ENCODE measurements around the gene WDHD1. TPM values are rescaled to one million over a fixed set of nuclear protein-coding genes. Genes with fewer than 3 reads are reported as not detected.
"Not testable (repeated sequence)": the region's sequence is repeated elsewhere in the genome, so short reads cannot be mapped to it uniquely, and the experiment has no call there.

Gene WDHD1
- total RNA-seq, 1 donor = 4.3 TPM

DNA sequence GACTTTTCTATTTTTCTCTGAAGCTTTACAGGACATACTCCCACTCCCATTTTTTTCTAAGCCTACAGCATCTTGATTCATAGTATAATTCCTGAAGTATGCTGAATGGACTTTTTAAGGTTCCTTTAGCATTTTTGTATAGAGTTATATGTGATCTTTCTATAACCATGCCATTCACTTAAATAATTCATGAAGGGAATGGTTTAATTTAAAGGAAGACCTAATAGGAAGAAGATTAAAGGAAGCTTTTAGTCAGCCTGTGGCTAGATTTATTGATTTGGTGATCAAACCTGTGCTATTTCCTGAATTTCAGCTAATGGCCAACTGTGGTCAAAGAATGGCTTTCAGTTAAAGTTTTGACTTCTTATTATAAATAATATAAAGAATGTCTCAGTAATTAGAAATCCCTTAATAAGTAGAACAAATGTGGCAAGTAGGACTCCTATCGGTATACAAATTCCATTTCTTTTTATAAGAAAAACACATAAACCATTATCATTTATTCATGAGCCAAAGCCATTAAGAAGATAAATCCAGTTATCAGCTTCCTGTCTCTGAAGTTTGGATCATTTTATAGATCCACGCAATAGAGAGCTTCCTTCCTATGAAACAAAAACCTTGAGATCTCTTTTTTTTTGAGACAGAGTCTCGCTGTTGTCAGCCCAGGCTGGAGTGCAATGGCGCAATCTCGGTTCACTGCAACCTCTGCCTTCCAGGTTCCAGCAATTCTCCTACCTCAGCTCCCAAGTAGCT, 20.6 kb upstream of the WDHD1 start:
- H3K27me3 ChIP-seq (ENCODE audit: insufficient read depth, low read length) = no peaks in the 10 kb centered on the region
- H4K20me1 ChIP-seq (ENCODE audit: insufficient read depth, low read length) = no peaks in the 10 kb centered on the region
- no peak overlapping the region for H3K4me2 ChIP-seq (ENCODE audit: insufficient read depth, low read length)
- DNase-seq (ENCODE audit: insufficient read length, low spot score, missing footprints) = no peak
- TF ChIP-seq, protein P1, sequence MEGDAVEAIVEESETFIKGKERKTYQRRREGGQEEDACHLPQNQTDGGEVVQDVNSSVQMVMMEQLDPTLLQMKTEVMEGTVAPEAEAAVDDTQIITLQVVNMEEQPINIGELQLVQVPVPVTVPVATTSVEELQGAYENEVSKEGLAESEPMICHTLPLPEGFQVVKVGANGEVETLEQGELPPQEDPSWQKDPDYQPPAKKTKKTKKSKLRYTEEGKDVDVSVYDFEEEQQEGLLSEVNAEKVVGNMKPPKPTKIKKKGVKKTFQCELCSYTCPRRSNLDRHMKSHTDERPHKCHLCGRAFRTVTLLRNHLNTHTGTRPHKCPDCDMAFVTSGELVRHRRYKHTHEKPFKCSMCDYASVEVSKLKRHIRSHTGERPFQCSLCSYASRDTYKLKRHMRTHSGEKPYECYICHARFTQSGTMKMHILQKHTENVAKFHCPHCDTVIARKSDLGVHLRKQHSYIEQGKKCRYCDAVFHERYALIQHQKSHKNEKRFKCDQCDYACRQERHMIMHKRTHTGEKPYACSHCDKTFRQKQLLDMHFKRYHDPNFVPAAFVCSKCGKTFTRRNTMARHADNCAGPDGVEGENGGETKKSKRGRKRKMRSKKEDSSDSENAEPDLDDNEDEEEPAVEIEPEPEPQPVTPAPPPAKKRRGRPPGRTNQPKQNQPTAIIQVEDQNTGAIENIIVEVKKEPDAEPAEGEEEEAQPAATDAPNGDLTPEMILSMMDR (IDR thresholded peaks at IDR 0.05; ENCODE audit: extremely low read depth, low read depth, low read length) = no peak
- H3K36me3 ChIP-seq (ENCODE audit: insufficient read depth, low read length) = peaks cover 12% of the 10 kb centered on the region
- no peak overlapping the region for H2AFZ ChIP-seq (ENCODE audit: low read length)
- H3K9me3 ChIP-seq (ENCODE audit: low read depth, low read length) = no peaks in the 10 kb centered on the region
- H3K4me1 ChIP-seq (ENCODE audit: insufficient read depth, low read length) = peaks cover 9% of the 10 kb centered on the region
- H3K79me2 ChIP-seq (ENCODE audit: insufficient read depth, low read length) = peaks cover 10% of the 10 kb centered on the region
- H3K27ac ChIP-seq (ENCODE audit: low read depth, low read length) = no peak overlapping the region
- no peak overlapping the region for H3K4me3 ChIP-seq (ENCODE audit: insufficient read depth, low read length)

DNA sequence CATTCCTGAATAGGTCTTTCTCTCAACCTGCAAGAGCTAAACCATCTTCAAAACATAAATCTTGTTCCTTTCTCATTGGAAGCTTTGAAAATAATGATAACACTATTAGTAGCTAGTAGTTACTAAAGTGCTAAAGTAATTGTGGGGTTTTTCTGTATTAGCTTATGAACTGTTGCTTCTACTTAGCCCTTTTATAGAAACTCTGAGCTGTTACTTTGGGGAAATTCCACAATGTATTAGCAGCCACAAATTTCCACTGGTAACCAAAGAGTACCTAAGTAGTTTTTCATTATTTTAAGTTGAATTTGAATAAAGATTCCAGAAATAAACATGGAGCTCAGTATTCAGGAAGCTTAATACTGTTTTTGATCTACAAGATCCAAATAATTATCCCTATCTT, 18.2 kb upstream of the WDHD1 start:
- peaks cover 17% of the 10 kb centered on the region for H3K79me2 ChIP-seq (ENCODE audit: insufficient read depth, low read length)

DNA sequence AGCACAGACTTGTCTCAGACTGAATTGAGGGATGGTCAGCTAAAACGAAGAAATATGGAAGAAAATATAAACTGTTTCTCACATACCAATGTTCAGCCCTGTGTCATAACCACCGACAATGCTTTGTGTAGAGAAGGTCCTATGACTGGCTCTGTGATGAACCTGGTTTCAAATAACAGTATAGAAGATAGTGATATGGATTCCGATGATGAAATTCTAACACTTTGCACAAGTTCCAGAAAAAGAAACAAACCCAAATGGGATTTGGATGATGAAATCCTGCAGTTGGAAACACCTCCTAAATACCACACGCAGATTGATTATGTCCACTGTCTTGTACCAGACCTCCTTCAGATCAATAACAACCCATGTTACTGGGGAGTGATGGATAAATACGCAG, 16.6 kb upstream of the WDHD1 start:
- Histone ChIP-seq H3K9me3 (ENCODE audit: low read depth, low read length) (no peaks in the 10 kb centered on the region), H3K4me2 (ENCODE audit: insufficient read depth, low read length) (no peak overlapping the region), H2AFZ (ENCODE audit: low read length) (no peak overlapping the region), H3K79me2 (ENCODE audit: insufficient read depth, low read length) (peaks cover 32% of the 10 kb centered on the region), H3K36me3 (ENCODE audit: insufficient read depth, low read length) (peaks cover 17% of the 10 kb centered on the region), H3K27ac (ENCODE audit: low read depth, low read length) (no peak overlapping the region), H3K4me1 (ENCODE audit: insufficient read depth, low read length) (no peaks in the 10 kb centered on the region), H4K20me1 (ENCODE audit: insufficient read depth, low read length) (no peaks in the 10 kb centered on the region), H3K4me3 (ENCODE audit: insufficient read depth, low read length) (no peak overlapping the region), H3K27me3 (ENCODE audit: insufficient read depth, low read length) (no peaks in the 10 kb centered on the region)
- TF ChIP-seq, protein P1 (IDR thresholded peaks at IDR 0.05; ENCODE audit: extremely low read depth, low read depth, low read length) = no peak
- no peak for DNase-seq (ENCODE audit: insufficient read length, low spot score, missing footprints)

More for the DNA sequence above, 18.2 kb upstream of the WDHD1 start:
- Histone ChIP-seq H3K4me3 (ENCODE audit: insufficient read depth, low read length) (no peak overlapping the region), H3K27me3 (ENCODE audit: insufficient read depth, low read length) (no peaks in the 10 kb centered on the region), H4K20me1 (ENCODE audit: insufficient read depth, low read length) (no peaks in the 10 kb centered on the region), H3K9me3 (ENCODE audit: low read depth, low read length) (no peaks in the 10 kb centered on the region), H3K4me1 (ENCODE audit: insufficient read depth, low read length) (no peaks in the 10 kb centered on the region), H3K4me2 (ENCODE audit: insufficient read depth, low read length) (no peak overlapping the region), H2AFZ (ENCODE audit: low read length) (no peak overlapping the region), H3K27ac (ENCODE audit: low read depth, low read length) (no peak overlapping the region), H3K36me3 (ENCODE audit: insufficient read depth, low read length) (peaks cover 13% of the 10 kb centered on the region)
- no peak for DNase-seq (ENCODE audit: insufficient read length, low spot score, missing footprints)
- TF ChIP-seq, protein P1 (IDR thresholded peaks at IDR 0.05; ENCODE audit: extremely low read depth, low read depth, low read length) = no peak

DNA sequence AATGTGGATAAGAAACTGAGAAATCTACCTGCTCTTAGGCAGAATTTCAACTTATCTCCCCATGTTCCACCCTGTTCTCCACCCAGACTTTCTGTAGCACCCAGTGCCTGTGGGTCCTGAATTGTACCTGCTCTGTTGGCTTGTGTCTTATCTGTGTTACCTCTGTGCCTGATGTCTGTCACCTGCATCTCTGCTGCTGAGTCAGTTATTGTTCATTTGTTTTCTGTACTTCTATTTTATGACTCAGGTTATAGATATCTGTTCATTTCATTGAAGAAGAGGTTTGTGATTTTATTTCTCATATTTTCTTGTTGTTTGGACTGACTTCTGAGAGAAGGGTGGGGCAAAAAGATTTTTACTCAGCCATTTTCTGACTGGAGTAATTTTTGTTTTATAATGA, 11.8 kb upstream of the WDHD1 start:
- no peaks in the 10 kb centered on the region for H4K20me1 ChIP-seq (ENCODE audit: insufficient read depth, low read length)
- H3K4me2 ChIP-seq (ENCODE audit: insufficient read depth, low read length) = no peak overlapping the region
- TF ChIP-seq, protein P1 (IDR thresholded peaks at IDR 0.05; ENCODE audit: extremely low read depth, low read depth, low read length) = no peak
- H3K27me3 ChIP-seq (ENCODE audit: insufficient read depth, low read length) = no peaks in the 10 kb centered on the region
- peaks cover 24% of the 10 kb centered on the region for H3K36me3 ChIP-seq (ENCODE audit: insufficient read depth, low read length)
- peaks cover 56% of the 10 kb centered on the region for H3K79me2 ChIP-seq (ENCODE audit: insufficient read depth, low read length)
- no peak overlapping the region for H2AFZ ChIP-seq (ENCODE audit: low read length)
- no peak overlapping the region for H3K4me3 ChIP-seq (ENCODE audit: insufficient read depth, low read length)
- no peaks in the 10 kb centered on the region for H3K4me1 ChIP-seq (ENCODE audit: insufficient read depth, low read length)
- DNase-seq (ENCODE audit: insufficient read length, low spot score, missing footprints) = peak; percentile 45
- no peaks in the 10 kb centered on the region for H3K9me3 ChIP-seq (ENCODE audit: low read depth, low read length)
- H3K27ac ChIP-seq (ENCODE audit: low read depth, low read length) = no peak overlapping the region

DNA sequence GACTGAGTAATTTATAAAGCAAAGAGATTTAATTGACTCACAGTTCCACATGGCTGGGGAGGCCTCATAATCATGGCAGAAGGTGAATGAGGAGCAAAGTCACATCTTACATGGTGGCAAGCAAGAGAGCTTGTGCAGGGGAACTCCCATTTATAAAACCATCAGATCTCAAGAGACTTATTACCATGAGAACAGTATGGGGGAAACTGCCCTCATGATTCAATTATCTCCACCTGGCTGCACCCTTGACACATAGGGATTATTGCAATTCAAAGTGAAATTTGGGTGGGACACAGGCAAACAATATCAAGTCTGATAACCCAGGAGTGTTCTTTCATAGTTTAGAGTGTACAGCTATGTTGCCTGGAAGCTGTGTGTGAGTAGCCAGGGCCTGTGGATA, 11.1 kb upstream of the WDHD1 start:
- not testable (repeated sequence) for H3K27ac ChIP-seq (ENCODE audit: low read depth, low read length); H2AFZ ChIP-seq (ENCODE audit: low read length); H3K4me3 ChIP-seq (ENCODE audit: insufficient read depth, low read length); H3K4me2 ChIP-seq (ENCODE audit: insufficient read depth, low read length); H3K27me3 ChIP-seq (ENCODE audit: insufficient read depth, low read length); DNase-seq (ENCODE audit: insufficient read length, low spot score, missing footprints); H3K4me1 ChIP-seq (ENCODE audit: insufficient read depth, low read length); H4K20me1 ChIP-seq (ENCODE audit: insufficient read depth, low read length); H3K9me3 ChIP-seq (ENCODE audit: low read depth, low read length)
- H3K36me3 ChIP-seq (ENCODE audit: insufficient read depth, low read length) = peaks cover 17% of the 10 kb centered on the region
- H3K79me2 ChIP-seq (ENCODE audit: insufficient read depth, low read length) = peaks cover 60% of the 10 kb centered on the region

Data from osteoblast (primary cell).